Hindlimb muscle (tissue), 1 donor: Measurements from ENCODE around the gene FARP1. TPM values are rescaled to one million over a fixed set of nuclear protein-coding genes. Genes with fewer than 3 reads are reported as not detected.
A peak's percentile ranks its signal among the peaks of the same experiment; 100 is the strongest.

Experiments used
- DNase-seq: peaks from one replicate; pipeline ENCODE4 v3.0.0-alpha.2; 2013
- polyA plus RNA-seq: library from polyadenylated mRNA; unstranded; fragments of 120-200 nt; gene quantifications from one replicate; pipeline ENCODE4 v1.2.1, GENCODE V29; 2013; ENCODE audit not compliant: insufficient read length

Gene FARP1
- polyA plus RNA-seq, 1 donor: 101 TPM

DNA sequence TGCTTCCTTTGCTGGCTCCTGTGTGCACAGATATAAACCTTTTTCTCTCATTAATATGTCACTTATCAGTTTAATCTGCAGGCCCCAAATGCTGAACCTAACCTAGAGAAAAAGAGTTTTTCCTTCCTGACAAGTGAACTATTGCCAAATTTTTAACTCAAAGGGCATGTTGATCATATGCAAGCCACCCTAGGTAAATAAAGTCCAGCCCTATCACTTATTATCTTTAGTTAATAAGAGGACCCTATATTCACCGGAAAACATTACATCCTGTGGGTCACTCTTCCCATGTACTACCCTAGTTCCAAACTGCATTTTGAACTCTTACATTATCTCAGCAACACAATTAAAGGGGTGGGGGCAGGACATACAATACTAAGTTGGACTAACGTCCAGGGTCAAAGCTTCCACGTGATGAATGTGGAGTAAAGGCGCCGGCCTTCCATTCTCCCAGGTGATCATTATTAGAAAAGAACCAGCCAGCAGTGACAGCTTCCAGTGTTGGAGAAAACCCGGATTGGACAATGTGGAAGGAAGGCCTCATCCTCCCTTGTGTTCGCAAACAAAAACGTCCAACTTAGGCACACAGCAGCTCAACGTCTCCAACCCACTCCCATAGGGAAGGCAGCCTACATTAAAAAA, 347.4 kb downstream of the FARP1 start:
- no peak for DNase-seq

DNA sequence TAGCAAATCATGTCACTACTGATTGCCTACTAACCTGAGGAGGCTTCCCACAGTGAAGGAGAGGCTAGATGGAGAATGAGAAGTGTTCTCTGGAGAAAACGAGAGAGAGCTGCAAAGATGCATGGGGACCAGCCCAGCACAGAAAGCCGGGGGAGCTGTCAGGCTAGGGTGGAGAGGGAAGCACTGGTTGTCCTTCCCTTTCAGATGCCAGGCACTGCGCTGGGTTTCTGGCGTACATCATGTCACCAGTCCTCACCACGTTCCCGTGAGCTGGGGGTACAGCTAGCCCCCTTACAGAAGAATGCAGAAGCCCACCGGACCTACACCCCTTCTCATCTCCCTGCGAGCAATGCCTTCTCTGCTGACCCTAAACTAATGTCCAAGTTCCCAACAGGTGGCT, 348.0 kb downstream of the FARP1 start:
- DNase-seq: no peak

DNA sequence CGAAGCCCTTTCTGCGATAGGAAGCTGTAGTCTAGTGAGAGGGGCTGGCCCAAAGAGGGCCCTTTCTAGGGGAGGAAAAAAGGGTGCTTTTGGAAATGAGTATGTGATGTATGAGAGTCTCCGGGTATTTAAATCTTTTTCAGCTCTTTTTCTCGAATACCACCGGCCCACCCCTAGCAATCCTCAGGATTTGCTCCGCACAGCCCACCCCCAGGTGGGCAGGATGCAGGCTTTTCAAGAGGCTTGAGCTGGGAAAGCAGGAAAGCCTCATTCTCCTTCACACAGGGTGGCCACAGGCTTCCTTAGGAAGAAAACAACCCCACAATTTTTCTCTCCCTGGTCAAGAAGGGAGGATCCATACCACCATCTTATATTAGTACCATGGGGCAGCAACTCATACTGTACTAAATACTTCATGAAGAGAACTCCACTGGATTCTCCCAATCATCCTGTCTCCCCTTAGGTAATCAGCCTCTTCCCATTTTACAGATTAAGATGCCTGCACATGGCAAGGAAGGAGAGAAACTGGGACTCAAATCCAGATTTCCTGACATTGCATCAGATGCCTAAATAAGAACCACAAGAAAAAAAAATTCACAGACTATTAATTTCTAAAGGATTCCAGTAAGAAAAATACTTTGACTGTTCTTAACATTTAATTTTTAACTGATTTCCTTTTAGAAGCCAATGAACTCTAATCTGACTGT, 349.6 kb downstream of the FARP1 start:
- no peak for DNase-seq

DNA sequence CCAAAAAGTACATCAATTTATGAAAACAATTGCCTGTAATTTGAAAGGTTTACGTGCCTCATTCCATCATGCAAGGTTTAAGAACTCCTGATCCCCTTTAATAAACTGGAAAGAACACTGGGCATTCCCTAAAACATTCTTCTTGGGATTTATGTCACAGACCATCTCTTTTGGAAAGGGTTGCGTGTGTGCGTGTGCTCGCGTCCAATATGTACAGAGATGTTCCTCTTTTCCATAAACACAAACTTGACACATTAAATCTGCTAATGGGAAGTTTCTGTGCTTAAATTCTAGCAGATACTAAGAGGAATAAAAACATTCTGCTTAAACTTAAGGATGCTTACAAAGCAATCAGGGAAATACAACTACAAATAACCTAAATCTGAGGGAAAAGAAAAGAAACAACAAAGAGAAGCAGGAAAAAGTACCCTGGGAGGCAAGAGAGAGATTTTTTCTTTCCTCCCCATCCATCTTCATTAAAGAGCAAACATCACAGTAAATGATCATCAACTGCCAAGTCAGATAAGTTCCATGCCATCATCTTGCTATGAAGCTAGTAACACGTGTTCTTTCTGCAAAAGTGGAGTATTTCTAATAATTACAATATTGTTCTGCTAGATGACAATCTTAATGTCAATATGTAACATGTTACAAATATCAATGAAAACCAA, 350.3 kb downstream of the FARP1 start:
- DNase-seq: no peak

DNA sequence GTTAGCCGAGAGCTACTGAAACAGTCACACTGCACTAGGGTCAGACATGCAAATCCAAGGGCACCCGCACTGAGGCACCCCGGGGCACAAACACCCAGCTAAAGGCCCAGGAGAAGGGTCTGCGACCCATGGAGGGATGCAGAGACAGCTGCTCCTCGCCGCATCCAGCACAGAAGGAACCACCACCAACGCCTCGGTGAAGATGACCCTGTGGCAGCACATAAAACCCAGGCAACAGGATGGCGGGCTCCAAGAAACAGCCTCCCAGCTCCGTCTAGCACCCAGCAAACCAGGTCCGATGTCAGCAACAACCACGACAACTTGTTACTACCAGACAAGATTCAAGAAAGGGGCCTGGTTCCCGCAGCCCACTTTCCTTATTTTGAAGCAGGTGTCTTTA, 351.9 kb downstream of the FARP1 start:
- DNase-seq: no peak

DNA sequence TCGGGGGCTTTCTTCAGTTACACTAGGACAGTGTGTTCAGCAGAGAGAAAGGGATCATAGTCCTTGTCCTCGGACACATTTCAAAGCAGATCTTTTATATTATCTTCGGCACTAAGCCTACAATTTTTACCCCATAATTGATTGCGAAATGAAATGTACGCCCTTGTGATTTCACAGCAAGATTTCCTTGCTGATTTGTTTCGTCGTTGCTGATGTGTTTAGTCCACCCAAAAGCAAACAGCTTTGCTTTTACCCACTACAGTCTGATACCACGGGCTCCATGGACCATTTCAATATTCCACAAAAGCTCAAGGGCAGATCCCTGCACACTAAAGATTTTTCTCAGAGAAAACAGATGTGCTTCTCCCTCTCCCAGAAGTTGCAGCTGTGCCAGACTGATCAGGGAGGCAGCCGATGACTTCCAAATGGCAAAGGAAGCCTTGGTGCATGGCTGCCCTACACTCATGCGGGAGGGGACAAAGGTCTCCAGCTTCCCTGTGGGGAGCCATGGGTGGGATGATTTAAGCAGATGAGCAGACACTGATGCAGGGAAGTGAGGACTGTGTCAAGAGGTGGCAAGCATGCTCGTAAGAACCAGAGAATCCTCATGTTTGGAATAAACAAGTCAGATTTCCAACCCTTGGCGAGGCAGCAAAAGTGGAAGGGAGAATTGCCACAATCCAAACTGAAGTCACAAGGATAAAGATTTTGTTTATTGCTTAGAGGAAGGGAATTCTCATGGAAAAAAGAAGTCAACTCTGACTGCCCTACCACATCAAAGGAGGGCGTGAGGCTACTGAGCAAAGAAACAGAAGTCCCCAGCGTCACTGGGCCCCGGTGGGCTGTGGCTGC, 353.0 kb downstream of the FARP1 start:
- DNase-seq: peak; percentile 66

DNA sequence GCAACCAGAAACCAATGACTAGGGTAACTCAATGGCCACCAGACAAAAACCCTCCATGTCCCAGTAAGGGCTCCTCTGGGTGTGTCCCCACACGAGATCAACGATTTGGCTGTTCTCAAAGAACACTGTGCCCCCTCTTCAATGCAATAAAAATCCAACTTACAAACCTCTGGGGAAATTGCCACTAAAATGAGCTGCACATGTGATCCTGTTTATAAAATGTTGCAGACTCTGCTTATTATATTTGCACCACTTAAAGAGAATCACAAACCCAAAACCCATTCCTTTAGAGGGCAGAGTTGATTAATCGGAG, 353.5 kb downstream of the FARP1 start:
- DNase-seq: no peak

DNA sequence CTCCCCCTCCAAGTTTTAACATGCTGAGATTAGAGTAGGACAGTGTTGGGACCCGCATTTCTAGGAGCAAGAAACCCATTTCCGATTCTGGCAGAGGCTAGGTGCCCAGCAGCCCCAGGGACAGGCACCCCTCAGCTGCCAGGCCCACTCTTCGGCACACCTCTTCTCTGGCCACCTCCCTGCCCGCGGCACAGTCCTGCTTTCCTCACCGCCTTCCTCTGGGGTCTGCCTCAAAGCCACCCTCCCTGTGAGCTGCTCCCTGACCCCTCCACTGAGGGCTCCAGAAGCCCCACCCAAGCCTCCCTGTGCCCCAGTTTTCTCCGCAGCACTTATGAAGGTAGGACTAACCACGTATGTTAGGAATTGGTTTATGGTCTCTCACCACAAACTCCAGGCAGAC, 354.1 kb downstream of the FARP1 start:
- DNase-seq: no peak

DNA sequence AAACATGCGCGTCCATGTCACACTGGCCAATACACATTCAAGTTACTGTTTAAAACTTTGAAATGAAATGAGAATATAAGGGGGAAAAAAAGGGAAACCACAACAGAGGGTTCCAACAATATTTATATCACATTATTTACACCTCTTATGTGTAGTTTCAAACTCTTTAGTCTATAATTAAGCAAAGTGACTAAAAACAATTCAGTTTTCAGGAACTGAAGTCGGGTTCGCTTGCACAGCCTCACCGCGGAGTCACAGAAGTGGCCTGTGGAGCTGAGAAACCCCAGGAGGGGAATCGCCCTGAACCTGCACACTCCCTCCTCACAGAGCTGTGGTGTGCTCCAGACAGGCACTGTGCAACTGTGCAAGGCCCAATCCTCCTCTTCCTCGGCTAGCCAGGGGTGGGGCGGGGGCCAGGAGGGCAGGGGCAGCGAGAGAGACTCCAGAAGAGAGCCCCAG, 358.1 kb downstream of the FARP1 start:
- DNase-seq: no peak

DNA sequence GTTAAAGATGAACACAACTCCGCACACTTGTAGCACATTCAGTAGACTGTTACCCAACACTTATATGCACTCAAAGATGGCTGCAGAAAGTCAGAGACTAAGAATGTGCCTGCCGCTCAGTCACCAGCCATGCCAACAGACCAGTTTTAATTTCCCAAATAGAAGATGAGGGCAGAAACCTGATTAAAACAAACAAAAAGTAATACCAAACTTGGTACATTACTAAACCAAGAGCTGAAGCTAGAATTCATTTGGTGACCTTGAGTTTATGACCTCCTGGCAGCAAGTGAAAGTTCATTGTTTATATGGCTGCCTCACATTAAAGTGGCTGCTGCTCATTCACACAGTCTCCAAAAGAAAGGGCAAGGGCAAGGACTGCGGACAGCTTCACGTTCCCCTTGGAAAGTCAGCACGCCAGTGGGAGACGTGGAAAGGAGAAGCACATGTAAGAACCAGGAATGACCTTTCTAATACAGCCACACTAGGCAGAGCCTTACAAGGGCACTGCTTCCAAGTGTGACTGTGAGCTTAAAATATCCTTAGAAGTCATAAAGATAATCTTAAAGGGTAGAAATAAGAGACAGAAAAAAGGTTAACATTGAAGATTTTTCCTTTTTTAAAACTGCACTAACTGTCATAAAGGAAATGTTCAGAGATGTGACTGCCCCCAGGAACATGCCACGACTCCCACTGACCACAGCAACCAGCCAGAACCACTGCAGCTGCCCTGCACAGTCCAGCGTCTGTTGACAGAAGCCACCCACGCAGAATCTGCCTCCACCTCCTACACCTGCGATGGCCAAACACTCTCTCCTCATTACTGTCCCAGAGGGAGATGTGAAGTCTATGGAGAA, 360.5 kb downstream of the FARP1 start:
- no peak for DNase-seq

DNA sequence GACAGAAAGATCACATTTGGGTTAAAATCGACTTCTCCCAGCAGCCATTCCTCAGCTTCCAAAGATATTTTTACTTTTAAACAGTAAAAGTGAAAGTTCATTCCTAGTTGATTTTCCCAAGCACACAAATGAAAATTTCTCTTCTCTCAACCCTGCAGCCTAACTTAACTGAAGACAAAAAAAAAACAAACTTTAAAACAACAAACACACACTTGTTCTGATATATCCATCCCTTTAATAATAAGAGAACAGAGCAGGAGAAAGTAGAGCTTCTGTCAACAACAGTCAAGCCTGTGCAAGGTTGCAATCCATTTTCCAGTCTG, 361.1 kb downstream of the FARP1 start:
- no peak for DNase-seq

DNA sequence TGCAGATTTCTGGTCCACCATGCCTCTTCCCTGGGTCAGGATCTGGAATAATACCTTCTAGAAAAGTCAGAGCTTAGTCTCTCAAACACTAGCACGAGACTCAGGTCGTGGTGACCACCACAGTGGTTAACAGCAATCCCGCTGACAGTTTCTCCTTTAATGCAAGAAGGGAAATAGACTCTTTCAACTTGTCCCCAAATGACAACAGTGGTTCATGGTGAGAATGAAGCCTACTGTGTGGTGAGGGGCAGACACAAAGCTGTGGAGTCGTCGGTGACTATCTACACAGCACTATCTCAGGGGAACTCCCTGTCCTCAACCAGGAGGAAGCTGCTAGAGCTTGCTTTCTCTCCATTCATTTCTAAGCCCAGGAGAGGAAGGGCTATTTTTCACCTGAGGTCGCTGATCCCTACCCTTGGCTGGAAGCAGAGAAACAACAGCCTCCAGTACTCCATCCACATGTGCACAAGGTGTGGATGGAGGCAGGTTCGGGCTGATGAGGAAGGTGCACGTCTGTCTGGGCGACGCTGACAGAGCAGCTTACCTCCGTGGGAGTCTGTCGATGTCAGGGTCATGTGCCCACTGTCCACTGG, 361.6 kb downstream of the FARP1 start:
- no peak for DNase-seq

Other genes starting within 250 kb of the FARP1 start
- gene IPO5, start 189.4 kb upstream of the FARP1 start, polyA plus RNA-seq: 168 TPM
- gene RNF113B, start 34.2 kb downstream of the FARP1 start, polyA plus RNA-seq: not detected